RWPE2 (cell line): ENCODE data around the gene ANXA11.
"Not testable (repeated sequence)": the region's sequence is repeated elsewhere in the genome, so short reads cannot be mapped to it uniquely, and the experiment has no call there.

Experiments used
- ATAC-seq: fragments of 200-7000 bp; cut with Tn5 transposase; 3 replicates; pipeline ENCODE4 v1.9.1; 2021; ENCODE audit warnings: low read depth
- DNase-seq: peaks from one replicate; pipeline ENCODE4 v3.0.0-alpha.2; 2020; ENCODE audit warnings: low spot score
- H3K27ac ChIP-seq: fragments of 450-650 bp; 2 replicates; pipeline ENCODE4 v1.5.1; 2017; ENCODE audit warnings: mild to moderate bottlenecking; ENCODE audit not compliant: poor library complexity, severe bottlenecking
- H3K27me3 ChIP-seq: fragments of 250-450 bp; sonication (Bioruptor Pico); 2 replicates; pipeline ENCODE4 v1.5.1; 2021; ENCODE audit warnings: mild to moderate bottlenecking, moderate library complexity; ENCODE audit not compliant: insufficient read depth, poor library complexity, severe bottlenecking
- H3K36me3 ChIP-seq: fragments of 250-450 bp; sonication (Bioruptor Pico); 2 replicates; pipeline ENCODE4 v1.5.1; 2020; ENCODE audit warnings: low read depth, mild to moderate bottlenecking, moderate library complexity
- H3K4me1 ChIP-seq: fragments of 250-450 bp; sonication (Bioruptor Pico); 2 replicates; pipeline ENCODE4 v1.5.1; 2021; ENCODE audit warnings: mild to moderate bottlenecking, moderate library complexity; ENCODE audit not compliant: insufficient read depth, poor library complexity, severe bottlenecking
- H3K4me3 ChIP-seq: fragments of 250-450 bp; sonication (Bioruptor Pico); 2 replicates; pipeline ENCODE4 v1.5.1; 2021; ENCODE audit warnings: mild to moderate bottlenecking, moderate library complexity; ENCODE audit not compliant: severe bottlenecking
- H3K9me3 ChIP-seq: fragments of 250-450 bp; sonication (Bioruptor Pico); 2 replicates; pipeline ENCODE4 v1.5.1; 2021; ENCODE audit warnings: mild to moderate bottlenecking, moderate library complexity; ENCODE audit not compliant: severe bottlenecking
- TF ChIP-seq, protein P1 (sequence below): fragments of 450-650 bp; IDR thresholded peaks from one replicate; pipeline ENCODE4 v1.5.1; 2017; ENCODE audit warnings: mild to moderate bottlenecking, moderate library complexity; ENCODE audit not compliant: poor library complexity, severe bottlenecking

The ANXA11 gene

DNA sequence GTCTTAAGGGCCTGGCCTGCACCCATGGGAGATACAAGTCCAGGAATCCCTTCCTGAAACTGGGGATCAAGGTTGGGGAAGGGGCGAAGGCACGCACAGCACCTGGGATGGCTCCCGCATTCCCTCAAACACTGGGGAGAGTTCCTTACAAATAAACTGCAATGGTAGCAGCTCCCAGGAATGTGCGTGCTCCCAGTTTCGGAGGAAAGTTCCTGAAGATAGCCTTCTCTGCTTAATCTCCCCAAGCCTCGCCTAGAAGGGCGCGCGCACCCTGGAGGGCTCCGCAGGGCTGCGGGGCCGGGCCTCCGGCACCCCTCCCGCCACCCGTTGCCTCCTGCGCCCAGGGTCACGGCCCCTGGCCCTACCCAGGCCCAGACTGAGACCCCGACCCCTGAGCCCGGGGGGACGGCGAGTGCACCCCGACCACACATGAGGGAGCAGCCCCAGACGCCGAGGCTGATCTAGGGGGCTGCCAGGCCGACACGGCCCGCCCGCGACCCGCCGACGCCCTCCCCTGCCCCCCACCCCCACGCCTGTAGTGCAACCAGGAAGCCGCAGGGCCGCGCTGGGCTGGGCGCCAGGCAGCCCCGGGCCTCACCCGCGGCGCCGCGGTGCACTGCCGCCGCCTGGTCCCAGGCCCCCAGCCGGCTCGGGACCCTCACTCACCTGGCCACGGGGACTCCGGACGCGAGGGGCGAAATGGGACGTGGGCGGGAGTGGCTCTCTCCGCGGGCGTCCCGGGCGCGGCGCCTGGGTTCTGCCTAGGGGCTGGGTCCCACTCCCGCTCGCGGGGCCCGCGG lies 460 bp downstream of the ANXA11 start:
- Histone ChIP-seq H3K4me3 (peak overlapping the region; percentile 80), H3K4me1 (peaks cover 38% of the 10 kb centered on the region), H3K36me3 (no peaks in the 10 kb centered on the region), H3K27me3 (no peaks in the 10 kb centered on the region), H3K27ac (peak overlapping the region; percentile 88), H3K9me3 (no peaks in the 10 kb centered on the region)
- ATAC-seq: peak; percentile 5; the same call in 2 of the 3 replicates
- DNase-seq: no peak
- TF ChIP-seq, protein P1, sequence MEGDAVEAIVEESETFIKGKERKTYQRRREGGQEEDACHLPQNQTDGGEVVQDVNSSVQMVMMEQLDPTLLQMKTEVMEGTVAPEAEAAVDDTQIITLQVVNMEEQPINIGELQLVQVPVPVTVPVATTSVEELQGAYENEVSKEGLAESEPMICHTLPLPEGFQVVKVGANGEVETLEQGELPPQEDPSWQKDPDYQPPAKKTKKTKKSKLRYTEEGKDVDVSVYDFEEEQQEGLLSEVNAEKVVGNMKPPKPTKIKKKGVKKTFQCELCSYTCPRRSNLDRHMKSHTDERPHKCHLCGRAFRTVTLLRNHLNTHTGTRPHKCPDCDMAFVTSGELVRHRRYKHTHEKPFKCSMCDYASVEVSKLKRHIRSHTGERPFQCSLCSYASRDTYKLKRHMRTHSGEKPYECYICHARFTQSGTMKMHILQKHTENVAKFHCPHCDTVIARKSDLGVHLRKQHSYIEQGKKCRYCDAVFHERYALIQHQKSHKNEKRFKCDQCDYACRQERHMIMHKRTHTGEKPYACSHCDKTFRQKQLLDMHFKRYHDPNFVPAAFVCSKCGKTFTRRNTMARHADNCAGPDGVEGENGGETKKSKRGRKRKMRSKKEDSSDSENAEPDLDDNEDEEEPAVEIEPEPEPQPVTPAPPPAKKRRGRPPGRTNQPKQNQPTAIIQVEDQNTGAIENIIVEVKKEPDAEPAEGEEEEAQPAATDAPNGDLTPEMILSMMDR: no peak

DNA sequence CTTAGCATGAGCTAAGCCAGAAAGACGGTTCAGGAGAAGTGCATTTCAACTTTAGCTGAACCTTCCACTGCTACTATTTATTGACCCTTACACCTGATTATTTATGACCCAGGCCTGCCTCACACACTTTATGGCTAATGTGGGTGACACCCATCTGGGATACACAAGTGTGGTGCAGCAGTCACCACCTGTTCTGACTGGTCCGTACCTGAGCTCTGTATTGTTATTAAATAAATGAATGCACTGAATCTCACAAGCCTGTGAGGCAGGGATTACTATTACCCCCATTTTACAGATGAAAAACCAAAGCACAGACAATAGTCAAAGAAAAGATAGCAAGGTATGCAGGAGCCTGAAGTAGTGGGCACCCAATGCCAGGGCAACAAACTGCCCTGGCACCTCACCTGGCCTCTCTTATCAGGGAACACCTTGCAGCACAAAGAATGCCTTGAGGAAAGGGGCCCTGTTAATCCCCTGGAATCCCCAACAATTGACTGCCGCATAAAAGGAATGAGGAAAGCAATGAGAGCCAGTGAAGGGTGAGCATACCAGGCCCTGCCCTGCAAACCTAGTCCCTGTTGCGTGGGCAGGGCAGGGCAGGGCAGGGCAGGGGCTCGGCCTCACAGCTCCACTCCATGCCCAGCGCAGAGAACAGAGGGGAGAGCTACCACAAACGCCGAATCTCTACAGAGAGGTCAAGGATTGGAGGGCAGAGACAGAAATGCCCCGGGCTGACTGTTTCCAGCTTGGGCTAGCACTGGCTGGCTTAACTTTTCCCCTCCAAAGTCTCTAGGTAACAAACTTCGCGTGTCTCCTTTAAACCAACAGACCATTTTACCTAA lies 1.3 kb downstream of the ANXA11 start:
- ATAC-seq (peak; percentile 59), DNase-seq (no peak)
- H3K27ac ChIP-seq: peak overlapping the region; percentile 88
- no peaks in the 10 kb centered on the region for H3K9me3 ChIP-seq
- TF ChIP-seq, protein P1: no peak
- no peaks in the 10 kb centered on the region for H3K27me3 ChIP-seq
- peaks cover 7% of the 10 kb centered on the region; the same call in 1 of the 2 replicates for H3K36me3 ChIP-seq
- peaks cover 38% of the 10 kb centered on the region for H3K4me1 ChIP-seq
- peak overlapping the region; percentile 80 for H3K4me3 ChIP-seq

DNA sequence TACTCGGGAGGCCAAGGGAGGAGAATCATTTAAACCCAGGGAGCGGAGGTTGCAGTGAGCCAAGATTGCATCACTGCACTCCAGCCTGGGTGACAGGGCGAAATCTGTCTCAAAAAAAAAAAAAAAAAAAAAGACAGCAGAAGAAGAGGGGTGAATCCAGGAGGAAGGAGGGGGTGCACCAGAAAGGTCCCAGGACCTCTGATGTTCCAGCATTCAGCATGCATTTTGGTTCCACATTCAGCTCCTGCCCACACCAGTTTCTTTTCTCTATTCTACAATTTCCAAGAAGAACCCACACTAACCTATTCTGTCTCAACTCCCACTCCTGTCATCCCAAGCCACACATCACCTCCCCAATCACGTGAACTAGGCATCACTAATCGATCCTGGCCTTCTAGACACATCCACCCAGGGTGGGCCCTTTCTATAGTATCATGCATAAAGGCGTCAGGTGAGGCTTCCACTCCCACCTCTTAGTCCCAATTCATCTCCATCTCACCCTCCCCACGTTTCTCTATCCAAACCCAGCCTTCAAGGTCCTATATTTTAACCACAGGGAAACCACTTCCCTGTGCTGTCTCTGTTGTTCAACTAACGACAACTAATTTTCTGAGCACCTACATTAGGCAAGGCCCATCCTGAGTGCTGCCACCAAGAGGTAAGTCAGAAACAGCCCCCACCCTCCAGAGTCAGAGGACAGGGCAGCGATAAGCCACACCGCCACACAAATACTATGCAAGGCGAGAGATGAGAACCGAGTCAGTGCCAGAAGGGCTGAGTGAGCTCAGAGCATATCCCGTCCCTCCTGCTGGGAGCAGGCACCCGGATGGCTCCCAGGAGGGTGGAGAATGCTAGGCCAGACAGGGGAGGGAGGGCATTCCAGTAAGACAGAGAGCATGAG lies 2.2 kb downstream of the ANXA11 start:
- peak; percentile 28 for ATAC-seq
- Histone ChIP-seq H3K36me3 (peaks cover 7% of the 10 kb centered on the region; the same call in 1 of the 2 replicates), H3K9me3 (no peaks in the 10 kb centered on the region), H3K27me3 (no peaks in the 10 kb centered on the region), H3K4me1 (peaks cover 32% of the 10 kb centered on the region), H3K4me3 (peak overlapping the region; percentile 80), H3K27ac (peak overlapping the region; percentile 88)
- TF ChIP-seq, protein P1: peak; percentile 48
- DNase-seq: no peak

DNA sequence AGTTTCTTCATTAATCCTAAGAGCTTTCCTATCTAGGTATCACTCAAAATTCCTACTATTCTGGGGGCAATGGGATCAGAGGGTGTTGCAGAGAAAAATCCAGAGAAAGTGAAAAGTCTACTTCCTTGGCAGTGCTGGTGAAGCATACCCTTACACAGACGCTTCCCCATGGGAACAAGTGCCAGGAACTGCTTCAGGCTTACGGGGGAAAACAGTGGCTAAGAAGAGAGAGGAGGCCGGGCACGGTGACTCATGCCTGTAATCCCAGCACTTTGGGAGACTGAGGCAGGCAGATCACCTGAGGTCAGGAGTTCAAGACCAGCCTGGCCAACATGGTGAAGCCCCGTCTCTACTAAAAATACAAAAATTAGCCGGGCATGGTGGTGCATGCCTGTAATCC lies 2.8 kb downstream of the ANXA11 start:
- not testable (repeated sequence) for H3K4me3 ChIP-seq, H3K27ac ChIP-seq, DNase-seq, H3K36me3 ChIP-seq, H3K9me3 ChIP-seq, ATAC-seq, H3K27me3 ChIP-seq
- peaks cover 27% of the 10 kb centered on the region for H3K4me1 ChIP-seq
